NCI-H345 treated with DMSO at 0.1 percent for 48 hours (cell line): ENCODE results near the gene GPX4.

Source experiments
- DNase-seq: peaks from one replicate; lab custom pipeline; 2025; ENCODE audit not compliant: unreplicated experiment; lab: John Stamatoyannopoulos, UW

The GPX4 gene

DNA sequence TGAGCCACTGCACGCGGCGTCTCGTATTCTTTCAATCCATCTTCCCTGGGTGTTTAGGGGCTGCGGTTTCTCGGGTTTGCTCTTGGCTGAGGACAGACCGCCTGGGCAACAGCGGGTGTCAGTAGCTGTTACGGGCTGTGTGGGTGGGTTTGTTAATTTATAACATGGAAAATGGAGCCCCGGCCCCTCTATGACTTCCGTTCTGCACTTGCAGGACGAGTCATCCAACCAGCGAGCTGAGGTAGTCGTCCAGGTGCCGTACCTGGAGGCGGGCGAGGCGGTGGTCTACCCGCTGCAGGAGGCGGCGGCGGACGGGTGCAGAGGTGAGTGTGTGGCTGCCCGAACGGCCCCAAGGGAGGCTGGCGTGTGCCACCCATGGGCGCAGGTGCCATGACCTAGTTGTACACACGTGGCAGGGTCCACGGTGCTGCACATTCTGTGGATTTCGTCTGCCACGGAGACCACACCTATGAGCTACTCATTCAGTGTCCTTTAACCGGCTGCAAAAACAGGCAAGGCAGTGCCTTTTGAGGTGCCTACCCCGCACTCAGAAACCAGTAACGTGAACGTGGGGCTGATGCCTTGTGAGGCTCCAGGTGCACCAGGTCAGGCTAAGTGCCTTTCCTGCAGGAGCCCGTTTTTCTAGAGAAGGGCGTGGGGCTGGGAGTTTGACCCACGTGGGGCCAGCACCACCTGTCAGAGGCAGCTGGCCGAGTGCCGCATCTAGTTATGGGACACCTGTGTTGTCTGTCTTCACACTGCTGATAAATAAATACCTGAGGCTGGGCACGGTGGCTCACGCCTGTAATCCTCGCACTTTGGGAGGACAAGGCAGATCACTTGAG is 19.5 kb upstream of the GPX4 start:
- DNase-seq: no peak

DNA sequence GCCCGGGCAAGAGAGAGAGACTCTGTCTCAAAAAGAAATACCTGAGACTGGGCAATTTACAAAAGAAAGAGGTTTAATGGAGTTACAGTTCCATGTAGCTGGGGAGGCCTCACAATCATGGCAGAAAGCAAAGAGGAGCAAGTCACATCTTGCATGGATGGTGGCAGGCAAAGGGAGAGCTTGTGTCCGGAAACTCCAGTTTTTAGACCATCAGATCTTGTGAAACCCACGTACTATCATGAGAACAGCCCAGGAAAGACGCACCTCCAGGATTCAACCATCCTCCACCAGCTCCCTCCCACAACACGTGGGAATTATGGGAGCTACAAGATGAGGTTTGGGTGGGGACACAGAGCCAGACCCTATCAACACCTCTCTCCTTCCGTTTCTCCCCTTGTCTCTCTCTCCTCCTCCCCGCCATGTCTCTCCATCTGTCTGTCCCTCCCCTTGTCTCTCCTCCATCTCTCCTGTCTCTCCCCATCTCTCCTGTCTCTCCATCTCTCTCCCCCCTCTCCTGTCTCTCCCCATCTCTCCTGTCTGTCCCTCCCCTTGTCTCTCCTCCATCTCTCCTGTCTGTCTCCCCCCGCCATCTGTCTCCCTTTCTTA is 18.6 kb upstream of the GPX4 start:
- DNase-seq: no peak

DNA sequence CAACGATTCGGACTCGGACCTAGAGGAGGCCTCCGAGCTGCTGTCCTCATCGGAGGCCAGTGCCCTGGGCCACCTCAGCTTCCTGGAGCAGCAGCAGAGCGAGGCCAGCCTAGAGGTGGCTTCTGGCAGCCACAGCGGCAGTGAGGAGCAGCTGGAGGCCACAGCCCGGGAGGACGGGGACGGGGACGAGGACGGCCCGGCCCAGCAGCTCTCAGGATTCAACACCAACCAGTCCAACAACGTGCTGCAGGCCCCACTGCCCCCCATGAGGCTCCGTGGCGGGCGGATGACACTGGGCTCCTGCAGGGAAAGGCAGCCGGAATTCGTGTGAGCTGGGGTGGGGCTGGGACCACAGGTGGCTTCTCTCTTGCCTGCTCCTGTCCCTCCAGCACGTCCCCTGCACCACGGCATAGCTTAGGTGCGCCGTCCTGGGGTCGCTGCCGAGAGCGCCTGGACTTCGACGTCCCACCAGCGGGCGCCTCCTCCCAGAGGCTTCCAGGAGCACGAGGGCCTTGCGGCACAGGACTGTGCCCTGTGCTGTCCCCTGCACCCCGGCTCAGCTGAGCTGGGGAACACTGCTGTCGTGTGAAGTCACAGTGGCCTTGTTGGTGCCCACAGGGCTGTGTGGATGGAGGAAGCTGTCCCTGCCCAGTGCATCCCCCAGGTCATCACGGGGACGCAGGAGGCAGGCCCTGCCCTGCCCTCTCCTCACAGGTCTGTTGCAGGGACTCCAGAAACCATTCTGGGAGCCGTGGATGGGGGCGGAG is 17.9 kb upstream of the GPX4 start:
- no peak for DNase-seq

DNA sequence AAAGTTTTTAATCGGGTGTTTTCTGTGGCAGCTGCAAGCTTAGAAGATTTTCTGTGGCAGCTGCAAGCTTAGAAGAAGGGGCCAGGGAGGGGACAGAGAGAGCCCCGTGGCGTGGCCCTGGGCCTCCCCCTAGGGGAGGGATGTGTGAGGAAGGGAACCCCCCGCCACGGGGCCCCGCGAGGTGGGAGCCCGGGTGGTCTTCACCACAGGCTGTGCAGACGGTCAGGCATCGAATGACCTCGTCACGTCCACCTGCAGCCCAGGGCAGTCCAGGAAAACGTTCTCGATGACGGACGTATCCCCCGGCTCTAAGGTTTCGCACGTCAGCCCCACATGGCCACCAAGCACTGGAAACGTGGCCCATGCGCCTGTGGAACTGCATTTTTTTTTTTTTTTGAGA is 17.2 kb upstream of the GPX4 start:
- DNase-seq: no peak

DNA sequence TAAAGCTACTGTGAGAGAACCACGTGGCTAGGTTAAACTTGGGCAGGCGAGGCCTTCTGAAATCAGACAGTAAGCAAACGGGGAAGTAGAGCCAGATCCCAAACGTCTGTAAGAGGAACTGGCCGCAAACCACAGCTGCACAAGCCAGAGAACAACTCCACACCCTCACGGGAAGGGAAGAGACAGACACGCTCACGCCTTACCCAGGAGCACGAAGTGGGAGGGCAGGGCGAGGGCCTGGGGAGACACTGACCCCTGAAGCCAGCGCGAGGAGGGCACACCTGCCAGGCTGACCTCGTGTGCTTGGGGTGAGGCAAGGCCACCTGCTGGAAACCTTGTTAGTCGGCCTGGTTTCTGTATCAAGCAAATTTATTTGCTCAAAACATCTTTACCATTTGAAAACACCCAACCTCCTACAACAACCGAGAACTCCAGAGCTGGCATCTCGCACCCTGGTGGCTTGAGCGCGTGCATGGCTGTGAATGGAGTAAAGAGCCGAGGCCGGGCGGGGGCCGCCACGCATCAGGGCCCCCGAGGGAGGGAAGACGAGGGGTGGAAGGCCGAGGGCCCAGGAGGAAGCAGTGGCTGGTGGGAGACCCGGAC is 15.9 kb upstream of the GPX4 start:
- no peak for DNase-seq

DNA sequence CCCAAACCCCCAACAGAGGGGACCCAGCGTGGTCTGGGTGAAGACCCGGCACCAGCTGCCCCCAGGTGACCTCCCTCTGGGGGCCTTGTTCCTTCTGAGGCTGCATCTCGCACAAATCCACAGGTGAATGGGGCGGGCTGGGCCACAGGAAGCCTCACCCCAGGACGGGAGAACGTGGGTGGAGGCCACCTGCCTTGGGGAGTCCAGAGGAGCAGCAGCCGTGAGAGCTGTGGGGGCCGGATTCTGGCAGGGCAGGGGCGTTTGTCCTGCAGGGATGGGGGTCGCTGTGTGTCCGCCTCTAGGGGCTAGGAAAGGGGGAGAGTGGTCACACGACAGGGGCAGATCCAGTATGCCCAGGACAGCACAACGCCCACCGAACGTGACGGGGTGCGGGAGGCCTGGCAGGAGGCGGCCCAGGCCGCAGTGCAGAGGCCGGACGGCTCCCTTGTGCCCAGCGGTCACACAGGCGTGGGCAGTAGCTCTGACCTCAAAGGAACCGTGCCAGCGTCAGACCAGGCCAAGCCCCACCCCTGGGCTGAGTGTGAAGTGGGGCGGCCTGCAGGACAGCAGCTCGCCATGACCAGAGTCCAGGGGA is 15.3 kb upstream of the GPX4 start:
- DNase-seq: no peak

- no peak for DNase-seq
Observed at GRCh38 chr19:1089126-1089771, 14.5 kb upstream of the GPX4 start.

- no peak for DNase-seq
Observed at GRCh38 chr19:1089891-1090290, 13.9 kb upstream of the GPX4 start.

GRCh38 chr19:1090731-1091543 is 12.9 kb upstream of the GPX4 start:
- no peak for DNase-seq

DNA sequence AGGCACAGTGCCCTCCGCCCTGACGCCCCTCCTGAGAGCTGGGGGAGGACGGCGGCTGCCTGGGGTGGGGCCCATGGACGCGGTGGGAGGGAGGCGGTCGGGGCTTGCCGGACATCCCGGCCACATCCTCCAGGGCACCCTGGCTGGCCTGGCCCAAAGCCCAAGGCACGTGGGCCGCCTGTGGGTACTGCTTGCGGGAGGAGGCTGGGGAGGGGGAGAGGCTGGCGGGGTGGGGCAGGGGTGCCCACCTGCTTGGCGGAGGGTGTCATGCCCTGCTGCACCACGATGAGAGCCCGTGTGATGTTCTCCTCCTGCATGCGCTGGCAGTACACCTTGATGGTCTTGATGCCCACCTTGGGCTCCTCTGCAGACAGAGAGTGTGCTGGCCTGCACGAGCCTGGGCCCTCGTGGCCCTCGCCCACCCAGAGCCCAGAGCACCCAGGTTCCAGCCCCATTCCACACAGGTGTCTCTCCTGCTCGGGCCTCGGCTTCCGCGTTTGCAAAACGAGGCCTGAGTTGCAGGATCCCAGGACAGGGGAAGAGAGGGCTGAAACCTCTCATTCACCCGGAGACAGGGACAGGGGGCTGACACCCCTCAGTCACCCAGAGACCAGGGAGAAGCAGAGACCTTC is 12.1 kb upstream of the GPX4 start:
- no peak for DNase-seq

DNA sequence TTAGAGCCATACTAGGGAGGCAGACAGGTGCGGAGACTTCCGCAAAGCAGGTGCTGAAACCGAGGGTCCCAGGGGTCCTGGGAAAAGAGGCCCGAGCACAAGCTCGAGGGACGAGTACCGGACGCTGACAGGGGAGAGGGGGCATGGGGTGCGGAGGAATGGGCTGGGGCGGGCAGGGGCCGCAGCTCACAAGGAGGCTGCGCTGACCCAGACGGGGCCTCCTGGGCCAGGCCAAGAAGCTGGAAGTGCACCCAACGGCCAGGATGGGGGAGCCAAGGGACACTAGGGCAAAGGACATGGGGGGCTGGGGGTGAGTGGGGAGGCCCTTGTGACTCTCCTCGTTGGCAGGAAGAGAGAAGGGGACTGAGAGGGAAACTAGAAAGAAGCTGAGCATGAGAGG is 10.5 kb upstream of the GPX4 start:
- DNase-seq: no peak

DNA sequence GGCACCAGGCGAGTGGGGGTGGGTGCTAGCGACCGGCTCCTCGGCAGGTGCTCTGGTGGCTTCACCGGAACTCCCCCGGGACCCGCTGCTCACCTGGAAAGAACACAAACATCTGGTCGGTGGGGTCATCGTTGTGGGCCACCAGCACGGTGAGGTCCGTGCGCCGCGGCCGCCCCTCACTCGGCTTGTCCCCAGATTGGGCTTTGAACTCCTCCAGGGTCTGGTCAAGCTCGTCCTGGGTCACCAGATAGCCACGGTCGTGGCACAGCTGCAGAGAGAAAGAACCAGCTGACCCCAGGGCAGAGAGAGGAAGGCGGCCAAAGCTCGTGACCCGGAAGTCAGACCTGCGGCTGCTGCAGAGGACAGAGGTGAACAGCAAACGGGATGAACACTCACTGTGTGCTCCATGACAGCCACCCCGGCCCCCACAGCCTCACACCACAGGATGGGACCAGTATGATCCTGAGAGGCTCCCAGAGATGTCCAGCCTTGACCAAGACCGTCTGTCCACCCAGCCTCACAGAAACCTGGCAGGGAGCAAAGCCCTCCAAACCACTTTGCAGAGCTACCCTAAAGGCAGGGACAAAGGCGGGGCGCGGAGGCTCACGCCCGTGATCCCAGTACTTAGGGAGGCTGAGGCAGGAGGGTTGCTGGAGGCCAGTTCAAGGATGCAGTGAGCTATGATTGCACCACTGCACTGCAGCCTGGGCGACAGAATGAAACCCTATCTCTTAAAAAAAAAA is 9.8 kb upstream of the GPX4 start:
- DNase-seq: no peak

GRCh38 chr19:1094655-1094977 is 9.2 kb upstream of the GPX4 start:
- DNase-seq: no peak

DNA sequence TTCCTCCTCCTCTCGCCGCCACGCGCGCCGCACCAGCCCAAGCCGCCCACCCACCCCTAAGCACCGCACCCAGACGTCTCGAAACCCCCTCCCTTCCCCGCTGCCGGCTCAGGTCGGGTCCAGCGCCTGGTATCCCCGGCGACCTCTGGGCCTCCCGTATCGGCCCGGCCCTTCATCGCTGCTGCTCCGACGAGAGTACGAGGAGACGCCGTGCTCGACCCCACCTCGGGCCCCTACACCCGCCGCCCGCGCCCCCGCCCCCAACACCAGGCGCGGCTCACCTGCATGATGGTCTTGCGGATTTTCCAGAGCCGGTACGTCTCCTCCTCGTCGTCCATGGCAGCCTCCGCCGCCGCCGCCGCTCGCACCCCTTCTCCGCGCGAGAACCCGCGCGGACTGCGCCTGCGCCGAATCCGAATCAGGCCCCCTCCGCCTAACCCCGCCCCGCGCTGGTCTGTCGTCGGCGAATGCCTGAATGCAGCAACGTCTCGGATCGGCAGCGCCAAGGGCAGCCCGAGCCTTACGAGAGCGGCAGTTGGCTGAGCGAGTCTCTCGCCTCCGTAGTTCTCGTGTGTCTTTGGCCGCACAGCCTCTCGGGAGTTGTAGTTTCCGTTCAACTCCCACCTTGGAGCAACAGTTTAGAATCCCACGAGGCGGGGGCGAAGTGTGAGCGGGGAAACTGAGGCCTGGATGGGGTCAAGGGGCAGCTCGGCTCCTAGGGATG is 8.7 kb upstream of the GPX4 start, which contains the start of gene POLR2E:
TSS of gene POLR2E (minus strand) at position 398 of the 724 bp plus-strand sequence. CDS start at position 338, 60 bp downstream.
- peak; percentile 93 for DNase-seq

DNA sequence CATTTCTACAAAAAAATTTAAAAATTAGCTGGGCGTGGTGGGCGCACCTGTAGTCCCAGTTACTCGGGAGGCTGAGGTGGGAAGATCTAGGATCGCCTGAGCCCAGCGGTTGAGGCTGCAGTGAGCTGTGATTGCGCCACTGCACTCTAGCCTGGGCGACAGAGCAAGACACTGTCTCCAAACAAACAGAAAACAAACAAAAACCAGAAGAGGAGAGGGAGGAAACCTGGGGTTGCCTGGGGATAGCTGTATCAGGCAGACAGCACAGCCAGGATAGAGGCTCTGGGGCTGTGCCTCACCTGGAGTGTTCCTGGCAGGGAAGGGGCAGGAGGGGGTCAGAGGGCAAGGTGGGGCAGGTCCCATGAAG is 6.0 kb upstream of the GPX4 start:
- DNase-seq: no peak

DNA sequence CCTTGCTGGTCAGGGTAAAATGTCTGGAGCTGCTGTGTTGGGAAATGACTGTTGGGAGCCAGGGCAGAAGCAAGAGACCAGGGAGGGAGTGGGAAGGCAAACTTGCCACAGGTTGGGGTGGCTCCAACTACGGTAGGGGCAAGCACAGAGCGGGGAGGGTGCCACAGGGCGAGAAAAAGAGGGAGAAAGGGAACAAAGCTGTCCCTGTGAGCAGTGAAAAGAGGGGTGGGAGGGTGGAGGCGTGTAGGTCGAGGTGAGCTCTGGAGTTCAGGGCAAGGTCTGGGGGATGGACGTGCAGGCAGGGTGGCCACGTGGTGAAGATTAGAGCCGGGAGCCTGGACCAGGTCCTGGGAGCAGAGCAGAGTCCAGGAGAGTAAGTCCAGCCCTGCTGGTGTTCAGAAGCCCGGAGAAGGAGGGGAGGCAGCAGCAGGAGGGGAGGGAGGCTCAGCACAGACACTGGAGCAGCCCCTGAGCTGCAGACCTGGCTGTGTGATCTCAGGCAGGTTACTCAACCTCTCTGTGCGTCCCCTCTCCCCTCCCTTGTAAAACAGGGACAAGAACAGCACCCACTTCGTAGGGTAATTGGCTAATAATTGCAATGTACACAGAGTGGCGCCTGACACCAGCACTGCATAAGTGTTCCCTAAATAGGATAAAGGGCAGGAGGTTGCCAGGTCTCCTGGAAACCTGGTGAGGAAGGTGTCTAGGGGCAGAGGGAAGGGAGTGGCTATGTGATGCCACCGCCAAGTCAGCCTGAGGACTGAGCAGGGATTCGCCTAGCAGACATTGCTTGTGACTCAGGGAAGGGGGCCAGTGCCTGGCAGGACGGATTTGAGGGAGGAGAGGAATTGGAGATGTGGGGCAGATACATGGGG is 5.4 kb upstream of the GPX4 start:
- no peak for DNase-seq

GRCh38 chr19:1101337-1101698 is 2.5 kb upstream of the GPX4 start:
- no peak for DNase-seq
